ENCODE results near the gene GPR78. TPM values are rescaled to one million over a fixed set of nuclear protein-coding genes. Genes with fewer than 3 reads are reported as not detected.

Gene GPR78
- total RNA-seq, 2 donors from 2014 or later: 3.7 to 8.1 TPM

- DNase-seq: no peak
- WGBS, 2 experiments (ENCODE audit: insufficient coverage in 1 of 2, insufficient read length in 1 of 2): 82 to 91% methylated on average over 10 to 15 of the region's 15 CpGs
- H3K36me3 ChIP-seq (ENCODE audit: control insufficient read depth, insufficient read depth, low read length): no peaks in the 10 kb centered on the region
- no peak overlapping the region for H3K27ac ChIP-seq (ENCODE audit: low read depth, low read length)
- no peaks in the 10 kb centered on the region for H3K27me3 Mint-ChIP-seq (ENCODE audit: insufficient read depth)
- H3K36me3 Mint-ChIP-seq (ENCODE audit: low read depth): no peaks in the 10 kb centered on the region
- TF ChIP-seq CTCF (conservative IDR thresholded peaks at IDR 0.05): no peak
- no peak overlapping the region for H3K4me3 ChIP-seq (ENCODE audit: low read length)
- H3K27me3 ChIP-seq (ENCODE audit: control insufficient read depth, insufficient read depth, low read length, poor library complexity, severe bottlenecking): no peaks in the 10 kb centered on the region
- H3K27ac Mint-ChIP-seq: no peak overlapping the region
- no peaks in the 10 kb centered on the region for H3K4me1 ChIP-seq (ENCODE audit: control insufficient read depth, insufficient read depth, low read length)
- H3K9me3 ChIP-seq (ENCODE audit: control insufficient read depth, low read length): no peaks in the 10 kb centered on the region
- H3K9ac ChIP-seq (ENCODE audit: extremely low read depth, low read length, poor library complexity, severe bottlenecking): no peak overlapping the region
- peaks cover 8% of the 10 kb centered on the region for H3K9me3 Mint-ChIP-seq
- peaks cover 7% of the 10 kb centered on the region for H3K4me1 Mint-ChIP-seq
- H3K4me3 Mint-ChIP-seq: no peak overlapping the region
These were observed 41.3 kb upstream of the GPR78 start for GRCh38 chr4:8538703-8539567.

DNA sequence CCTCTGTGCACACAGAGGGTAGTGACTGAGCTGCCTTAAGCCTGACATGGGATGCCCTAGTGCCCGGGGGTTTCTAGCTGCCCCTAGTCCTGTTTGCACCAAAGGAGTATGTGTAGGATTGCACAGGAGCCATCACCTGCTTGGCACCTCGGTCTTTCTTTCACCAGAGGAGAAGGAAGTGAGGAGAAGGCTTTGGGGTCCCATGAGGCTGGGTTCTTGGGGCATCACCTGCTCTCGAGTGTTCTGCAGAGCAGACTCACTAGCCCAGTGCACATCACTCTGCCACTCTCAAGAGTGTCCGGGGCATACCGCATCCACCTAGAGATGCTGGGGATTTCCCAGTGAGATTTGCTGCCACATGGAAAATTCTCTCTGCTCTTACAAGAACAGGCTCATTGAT, 40.5 kb upstream of the GPR78 start:
- H3K36me3 Mint-ChIP-seq (ENCODE audit: low read depth): no peaks in the 10 kb centered on the region
- Histone ChIP-seq H3K4me1 (ENCODE audit: control insufficient read depth, insufficient read depth, low read length) (no peaks in the 10 kb centered on the region), H3K9ac (ENCODE audit: extremely low read depth, low read length, poor library complexity, severe bottlenecking) (no peak overlapping the region), H3K27me3 (ENCODE audit: control insufficient read depth, insufficient read depth, low read length, poor library complexity, severe bottlenecking) (no peaks in the 10 kb centered on the region), H3K9me3 (ENCODE audit: control insufficient read depth, low read length) (no peaks in the 10 kb centered on the region), H3K36me3 (ENCODE audit: control insufficient read depth, insufficient read depth, low read length) (no peaks in the 10 kb centered on the region), H3K27ac (ENCODE audit: low read depth, low read length) (no peak overlapping the region), H3K4me3 (ENCODE audit: low read length) (no peak overlapping the region)
- peaks cover under 1% of the 10 kb centered on the region for H3K4me1 Mint-ChIP-seq
- H3K9me3 Mint-ChIP-seq: peaks cover 4% of the 10 kb centered on the region
- no peaks in the 10 kb centered on the region for H3K27me3 Mint-ChIP-seq (ENCODE audit: insufficient read depth)
- no peak for DNase-seq
- no peak overlapping the region for H3K27ac Mint-ChIP-seq
- TF ChIP-seq CTCF (conservative IDR thresholded peaks at IDR 0.05): no peak
- WGBS, 2 experiments (ENCODE audit: insufficient coverage in 1 of 2, insufficient read length in 1 of 2): 93 to 100% methylated on average over 1 to 5 of the region's 5 CpGs
- H3K4me3 Mint-ChIP-seq: no peak overlapping the region

- no peaks in the 10 kb centered on the region for H3K36me3 ChIP-seq (ENCODE audit: control insufficient read depth, insufficient read depth, low read length)
- Mint-ChIP-seq H3K4me3 (no peak overlapping the region), H3K9me3 (peaks cover 1% of the 10 kb centered on the region), H3K4me1 (no peaks in the 10 kb centered on the region), H3K27ac (no peak overlapping the region), H3K27me3 (ENCODE audit: insufficient read depth) (no peaks in the 10 kb centered on the region), H3K36me3 (ENCODE audit: low read depth) (no peaks in the 10 kb centered on the region)
- no peak for TF ChIP-seq CTCF (conservative IDR thresholded peaks at IDR 0.05)
- DNase-seq: no peak
- no peaks in the 10 kb centered on the region for H3K4me1 ChIP-seq (ENCODE audit: control insufficient read depth, insufficient read depth, low read length)
- H3K27ac ChIP-seq (ENCODE audit: low read depth, low read length): no peak overlapping the region
- H3K27me3 ChIP-seq (ENCODE audit: control insufficient read depth, insufficient read depth, low read length, poor library complexity, severe bottlenecking): no peaks in the 10 kb centered on the region
- 82 to 96% methylated on average over 8 to 9 of the region's 9 CpGs for WGBS, 2 experiments (ENCODE audit: insufficient coverage in 1 of 2, insufficient read length in 1 of 2)
- no peak overlapping the region for H3K4me3 ChIP-seq (ENCODE audit: low read length)
- H3K9me3 ChIP-seq (ENCODE audit: control insufficient read depth, low read length): no peaks in the 10 kb centered on the region
- H3K9ac ChIP-seq (ENCODE audit: extremely low read depth, low read length, poor library complexity, severe bottlenecking): no peak overlapping the region
These were observed 40.1 kb upstream of the GPR78 start for GRCh38 chr4:8540072-8540471.

Measured in endodermal cell (in vitro differentiated cells).